Stimulated activated CD4-positive, alpha-beta T cell treated with anti-CD3 and anti-CD28 coated beads, Interleukin-2, amount 100 ng/mL, for 4 hours (primary cell): ENCODE results near the gene MRPL54.
"Not testable (repeated sequence)": the region's sequence is repeated elsewhere in the genome, so short reads cannot be mapped to it uniquely, and the experiment has no call there.

Experiments used
- DNase-seq: peaks from one replicate; pipeline ENCODE4 v3.0.0-alpha.2; 2020; ENCODE audit warnings: low read depth

MRPL54 gene

GRCh38 chr19:3813473-3814392 is 51.3 kb downstream of the MRPL54 start:
- DNase-seq, result no peak

- no peak for DNase-seq
Observed at GRCh38 chr19:3814648-3815047, 52.2 kb downstream of the MRPL54 start.

GRCh38 chr19:3816148-3816547 is 53.7 kb downstream of the MRPL54 start:
- not testable (repeated sequence) for DNase-seq

DNA sequence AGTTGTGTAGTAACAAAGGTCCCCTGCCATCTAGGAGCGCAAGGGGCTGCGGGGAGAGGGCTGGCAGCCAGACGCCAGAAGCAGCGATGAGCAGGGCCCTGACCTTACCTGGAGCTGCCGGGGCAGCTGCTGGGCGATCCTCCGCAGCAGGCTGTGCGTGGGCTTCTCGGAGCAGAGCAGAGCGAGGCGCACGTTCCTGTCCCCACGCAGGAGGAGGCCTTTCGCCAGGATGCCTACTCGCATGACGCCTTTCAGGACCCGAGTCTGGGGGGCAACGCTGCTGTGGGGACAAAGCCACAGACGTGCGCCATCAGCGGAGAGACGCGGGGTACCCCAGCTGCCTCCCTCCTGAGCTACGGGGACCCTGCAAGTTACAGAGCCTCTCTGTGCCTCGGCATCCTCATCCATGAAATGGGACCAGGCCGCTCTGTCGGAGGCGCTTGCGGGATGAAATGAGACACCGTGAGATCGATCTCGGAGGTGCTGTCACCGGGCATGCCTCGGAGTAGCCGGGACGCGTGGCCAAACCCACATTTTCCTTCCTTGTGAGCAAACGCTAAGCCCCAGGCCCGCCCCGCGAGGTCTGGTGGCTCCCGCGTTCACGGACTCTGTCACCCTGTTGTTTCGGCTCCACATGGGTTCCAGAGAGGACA is 54.2 kb downstream of the MRPL54 start:
- no peak for DNase-seq
